Measurements from ENCODE around the gene EGFL7.
"Not testable (repeated sequence)": the region's sequence is repeated elsewhere in the genome, so short reads cannot be mapped to it uniquely, and the experiment has no call there.

Gene EGFL7

DNA sequence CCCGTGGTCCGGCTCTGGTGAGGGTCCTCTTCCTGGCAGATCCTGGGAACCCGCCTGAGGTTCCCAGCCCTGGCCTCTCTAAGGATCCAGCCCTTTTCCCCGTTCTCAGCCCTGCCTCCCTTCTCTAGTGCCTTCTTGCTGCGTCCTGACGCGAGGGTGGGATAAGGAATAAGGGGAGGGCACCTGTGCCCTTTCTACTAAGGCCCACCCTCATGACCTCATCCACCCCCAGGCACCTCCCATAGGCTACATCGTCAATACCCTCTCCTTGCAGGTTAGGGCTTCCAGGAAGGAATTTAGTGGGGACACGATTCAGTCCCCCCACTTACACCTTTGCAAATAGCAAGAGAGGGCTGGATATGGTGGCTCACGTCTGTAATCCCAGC is 38.9 kb downstream of the EGFL7 start:
- no peak for DNase-seq

DNA sequence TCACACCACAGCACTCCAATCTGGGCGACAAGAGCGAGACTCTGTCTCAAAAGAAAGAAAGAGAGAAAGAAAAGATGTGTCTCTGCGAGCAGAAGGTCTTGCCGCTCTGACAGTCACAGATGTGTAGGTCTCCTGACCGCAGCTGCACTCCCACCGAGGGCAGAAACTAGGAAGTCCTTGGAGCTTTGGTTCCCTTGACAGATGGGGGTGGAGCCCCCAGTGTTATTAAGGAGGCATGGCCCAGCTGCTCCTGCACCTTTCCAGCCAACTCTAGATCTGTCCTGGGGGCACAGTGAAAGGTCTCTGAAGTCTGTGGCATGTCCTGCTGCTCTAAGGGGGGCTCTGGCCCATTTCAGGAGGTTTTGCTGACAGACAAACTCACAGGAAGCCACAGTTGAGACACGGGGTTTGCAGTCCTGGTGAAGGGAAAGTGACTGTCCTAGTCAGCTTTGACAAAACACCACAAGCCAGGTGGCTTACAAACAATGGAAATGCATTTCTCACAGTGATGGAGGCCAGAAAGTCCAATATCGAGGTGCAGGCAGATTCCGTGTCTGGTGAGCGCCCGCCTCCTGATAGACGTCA is 40.7 kb downstream of the EGFL7 start:
- no peak for DNase-seq

DNA sequence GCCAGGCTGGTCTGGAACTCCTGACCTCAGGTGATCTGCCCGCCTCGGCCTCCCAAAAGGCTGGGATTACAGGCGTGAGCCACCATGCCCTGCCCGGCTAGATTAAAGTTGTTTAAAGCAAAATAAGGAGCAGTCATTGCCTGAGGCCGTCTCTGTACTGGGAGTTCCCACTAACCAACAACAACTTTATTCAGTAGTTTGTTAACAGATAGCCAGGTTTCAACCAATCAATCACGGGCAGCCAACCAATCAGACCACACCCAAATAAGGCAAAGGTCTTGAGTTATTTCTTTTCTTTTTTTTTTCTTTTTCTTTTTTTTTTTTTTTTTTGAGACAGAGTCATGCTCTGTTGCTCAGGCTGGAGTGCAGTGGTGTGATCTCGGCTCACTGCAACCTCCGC is 42.0 kb downstream of the EGFL7 start:
- DNase-seq = not testable (repeated sequence)

DNA sequence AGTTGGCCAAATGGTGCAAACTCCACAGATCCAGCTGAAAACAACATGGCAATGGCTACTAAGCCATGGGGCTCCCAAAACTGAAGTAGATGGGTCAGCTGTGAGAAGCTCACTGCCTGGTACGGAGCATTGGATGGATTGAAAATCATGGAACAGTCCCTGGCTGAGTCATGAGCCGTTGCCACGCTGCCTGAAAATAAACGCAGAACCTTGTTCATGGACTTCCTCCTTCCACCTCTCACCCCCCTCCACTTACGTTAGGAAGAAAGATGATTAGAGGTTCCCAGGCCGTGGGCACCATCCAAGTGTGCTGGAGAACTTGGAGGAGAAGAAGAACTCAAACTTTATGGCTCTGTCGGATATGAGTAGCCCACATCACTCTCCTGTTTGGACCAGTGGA is 42.8 kb downstream of the EGFL7 start:
- no peak for DNase-seq

DNA sequence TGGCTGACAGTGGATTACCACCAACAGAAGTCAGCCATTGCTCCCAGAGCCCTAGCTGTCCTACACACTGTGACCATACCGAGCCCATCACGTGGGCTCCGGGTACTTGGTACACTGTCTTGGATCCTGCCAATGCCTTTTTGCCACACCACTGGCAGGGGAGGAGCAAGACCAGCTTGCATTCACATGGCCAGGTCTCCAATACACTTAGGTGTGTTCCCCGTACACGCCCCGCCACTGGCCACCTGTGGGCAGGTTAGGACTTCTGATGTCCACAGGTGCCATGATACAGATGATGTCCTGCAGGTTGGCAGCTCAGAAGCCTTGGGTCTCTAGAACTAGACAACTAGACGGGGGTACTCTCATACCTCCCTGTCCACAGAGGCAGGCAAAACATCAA is 44.3 kb downstream of the EGFL7 start:
- DNase-seq = no peak

DNA sequence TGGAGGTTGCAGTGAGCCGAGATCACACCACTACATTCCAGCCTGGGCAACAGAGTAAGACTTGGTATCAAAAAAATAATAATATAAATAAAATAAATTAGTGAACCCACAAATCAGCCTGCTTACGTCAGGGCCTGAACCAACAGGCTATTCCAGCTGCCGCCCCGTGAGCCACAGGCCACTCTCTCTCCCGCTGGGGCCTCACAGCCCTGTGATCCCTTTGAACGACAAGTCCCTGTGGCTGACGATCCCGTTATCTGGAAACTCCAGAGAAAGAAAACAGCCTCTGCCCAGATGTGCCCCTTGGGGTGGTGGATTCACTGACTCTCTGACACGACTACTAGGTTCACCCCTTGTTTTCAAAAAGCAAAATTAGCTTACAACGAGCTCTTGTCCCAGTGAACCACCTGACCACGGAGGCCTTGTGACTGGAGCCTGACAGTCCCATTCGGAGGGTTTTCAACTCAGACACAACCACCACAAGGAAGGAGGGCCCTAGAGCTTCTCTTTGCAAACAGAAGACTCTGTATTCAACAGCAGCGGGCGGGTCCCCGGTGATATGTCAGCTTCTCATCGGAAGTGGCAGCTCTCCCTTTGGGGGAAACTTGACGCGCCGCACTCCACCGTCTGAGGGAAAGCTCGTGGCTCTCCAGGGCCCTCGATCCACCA is 45.3 kb downstream of the EGFL7 start:
- DNase-seq = no peak

DNA sequence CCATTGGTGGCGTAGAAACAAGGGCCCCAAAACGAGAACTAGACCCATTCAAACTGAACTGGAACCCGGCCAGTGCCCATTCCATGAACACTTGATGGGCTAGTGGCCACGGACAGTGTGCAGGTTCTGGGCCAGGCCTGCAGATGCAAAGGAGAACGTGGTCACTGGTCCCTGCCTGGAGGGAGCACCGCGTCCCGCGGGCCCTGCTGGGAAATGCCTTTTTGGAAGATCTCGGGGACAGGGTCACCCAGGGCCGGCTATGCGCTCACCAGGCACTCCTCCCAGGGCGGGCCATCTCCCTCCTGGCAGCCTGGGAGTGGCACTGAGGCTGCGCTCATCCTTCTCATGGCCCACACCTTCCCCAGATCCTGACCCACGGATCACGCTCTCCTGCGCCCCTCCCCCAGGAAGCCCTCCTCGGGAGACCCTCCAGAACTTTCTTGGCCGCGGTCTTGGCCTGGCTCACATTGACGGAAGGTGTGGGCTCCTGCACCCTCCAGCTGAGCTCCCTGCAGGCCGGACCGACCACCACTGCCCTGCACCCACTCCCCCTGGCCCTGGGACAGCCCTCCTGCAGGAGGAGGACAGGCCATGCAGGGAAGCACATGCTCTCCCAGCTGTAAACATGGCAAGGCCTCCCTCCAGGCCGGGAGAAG is 46.9 kb downstream of the EGFL7 start:
- no peak for DNase-seq

DNA sequence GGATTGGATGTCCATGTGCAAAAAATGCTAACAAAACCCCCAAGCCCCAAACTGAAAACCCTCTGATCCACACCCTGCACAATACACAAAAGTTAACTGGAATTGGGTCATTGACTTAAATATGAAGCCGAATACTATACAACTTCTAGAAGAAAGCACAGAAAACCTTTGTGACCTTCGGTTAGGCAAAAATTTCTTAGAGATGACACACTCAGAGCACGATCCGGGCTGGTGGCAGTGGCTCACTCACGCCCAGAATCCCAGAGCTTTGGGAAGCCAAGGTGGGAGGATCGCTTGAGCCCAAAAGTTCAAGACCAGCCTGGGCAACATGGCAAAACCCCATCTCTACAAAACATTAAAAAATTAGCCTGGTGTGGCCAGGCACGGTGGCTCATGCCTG is 47.8 kb downstream of the EGFL7 start:
- no peak for DNase-seq

DNA sequence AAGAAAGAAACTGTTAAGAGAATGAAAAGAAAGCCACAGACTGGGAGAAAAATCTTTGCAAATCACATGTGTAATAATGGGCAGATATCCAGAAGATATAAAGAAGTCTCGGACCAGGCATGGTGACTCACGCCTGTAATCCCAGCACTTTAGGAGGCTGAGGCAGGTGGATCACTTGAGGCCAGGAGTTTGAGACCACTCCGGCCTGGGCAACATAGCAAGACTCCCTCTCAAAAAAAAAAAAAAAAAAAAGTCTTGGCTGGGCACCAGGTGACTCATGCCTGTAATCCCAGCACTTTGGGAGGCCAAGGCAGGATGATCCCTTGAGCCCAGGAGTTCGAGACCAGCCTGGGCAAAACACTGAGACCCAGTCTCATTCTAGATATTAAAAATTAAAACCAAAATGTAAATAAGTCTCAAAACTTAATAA is 48.5 kb downstream of the EGFL7 start:
- not testable (repeated sequence) for DNase-seq

DNA sequence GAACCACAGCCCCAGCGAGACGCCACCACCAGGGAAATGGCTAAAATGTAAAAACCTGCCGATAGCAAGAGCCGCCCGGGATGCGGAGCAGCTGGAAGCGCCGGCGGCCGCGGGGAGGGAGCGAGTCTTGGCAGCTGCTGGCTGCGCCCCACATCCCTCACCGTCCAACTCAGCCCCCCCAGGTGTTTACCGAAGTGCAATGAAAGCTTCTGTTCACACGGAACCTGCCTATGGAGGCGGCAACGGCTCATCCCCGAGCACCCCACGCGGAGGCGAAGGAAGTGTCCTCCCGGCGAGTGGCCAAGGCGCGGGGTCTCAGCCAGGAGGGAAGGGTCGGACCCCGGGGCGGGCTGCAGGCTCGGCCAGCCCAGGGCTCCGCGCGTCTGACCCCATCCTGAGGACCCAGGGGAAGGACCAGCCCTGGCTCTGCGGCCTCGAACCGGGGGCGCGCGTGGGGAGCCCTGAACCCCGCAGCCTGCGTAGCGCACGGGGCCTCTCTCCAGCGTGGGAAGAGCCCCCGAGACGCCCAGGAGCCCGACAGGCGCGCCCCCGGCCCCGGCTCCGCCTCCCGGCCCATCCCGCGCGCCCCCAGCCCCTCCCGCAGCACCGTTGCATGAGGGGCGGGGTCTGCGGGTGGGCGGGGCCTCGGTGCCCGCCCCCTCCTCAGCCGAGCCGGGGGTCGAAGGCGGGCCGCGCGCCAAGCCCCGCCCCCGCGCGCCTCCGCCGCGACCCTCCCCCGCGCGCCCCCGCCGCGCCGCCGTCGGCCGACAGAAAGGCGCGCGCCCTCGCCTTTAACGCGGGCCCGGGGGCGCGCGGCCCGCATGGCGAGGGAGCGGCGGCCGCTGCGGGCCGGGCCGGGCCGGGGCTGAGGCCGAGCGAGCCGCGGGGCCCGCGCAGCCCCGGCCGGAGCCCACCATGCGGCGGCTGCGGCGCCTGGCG is 49.3 kb downstream of the EGFL7 start, which contains the start of gene DIPK1B:
Gene DIPK1B (plus strand): TSS at position 822 of the 939 bp plus-strand sequence. CDS start 94 bp downstream, at position 916.
- DNase-seq = peak; percentile 73 to 86

DNA sequence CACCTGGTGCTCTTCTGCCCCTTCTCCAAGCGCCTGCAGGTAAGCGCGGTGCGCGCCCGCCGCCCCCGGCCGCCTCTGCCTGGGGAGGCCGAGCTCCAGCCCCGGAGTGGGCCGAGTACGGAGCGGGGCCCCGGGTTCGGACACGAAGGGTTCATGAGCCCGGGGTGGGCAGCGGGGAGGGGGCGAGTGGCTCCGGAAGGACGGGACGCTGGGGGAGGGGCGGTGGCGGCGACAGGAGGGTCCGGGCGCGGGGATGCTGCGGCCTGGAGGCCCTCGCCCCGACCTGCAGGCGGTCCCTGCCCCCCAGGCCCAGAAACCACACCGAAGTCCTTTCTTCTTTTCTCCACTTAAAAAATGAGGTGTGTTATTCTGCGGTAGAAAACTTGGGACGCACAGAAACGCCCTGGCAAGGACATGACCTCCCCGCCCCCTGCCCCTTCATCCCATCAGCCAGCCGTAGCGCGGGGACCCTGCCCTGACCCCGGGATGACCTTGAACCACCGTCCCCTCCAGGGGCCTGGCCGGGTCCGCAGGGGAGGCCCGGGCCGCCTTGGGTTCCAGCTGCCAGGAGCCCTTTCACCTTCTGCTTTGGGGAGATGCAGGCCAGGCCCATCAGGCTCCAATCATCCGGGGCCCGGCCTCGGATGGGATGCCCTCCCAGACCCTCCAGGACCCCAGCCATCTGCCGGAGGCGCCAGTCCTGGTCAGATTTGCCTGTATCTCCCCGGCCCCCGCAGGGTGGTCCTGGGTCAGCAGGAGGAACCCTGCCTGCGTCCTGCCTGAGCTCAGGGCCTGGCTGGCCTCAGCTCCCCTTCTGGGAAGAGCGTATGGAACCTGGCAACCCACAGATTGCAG is 50.2 kb downstream of the EGFL7 start:
- no peak for DNase-seq

DNA sequence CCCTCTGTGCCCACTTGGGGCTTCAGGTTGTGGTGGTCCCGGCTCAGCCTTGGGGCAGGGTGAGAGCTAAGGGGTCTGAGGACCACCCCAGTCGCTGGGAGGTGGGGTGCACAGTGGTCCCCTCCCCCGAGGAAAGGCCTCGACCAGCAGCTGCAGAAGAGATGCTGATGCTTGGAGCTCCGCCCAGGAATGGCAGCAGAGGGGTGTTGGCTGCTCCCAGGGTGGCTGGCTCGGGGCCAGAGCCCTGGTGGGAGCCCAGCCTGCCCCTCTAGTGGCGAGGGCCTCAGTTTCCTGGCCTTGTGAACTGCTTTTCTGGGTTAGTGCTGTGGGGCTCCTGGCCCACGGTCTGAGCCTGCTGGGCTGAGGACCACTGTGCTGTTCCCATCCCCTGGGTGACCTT is 50.8 kb downstream of the EGFL7 start:
- DNase-seq = peak; percentile 12 to 63

DNA sequence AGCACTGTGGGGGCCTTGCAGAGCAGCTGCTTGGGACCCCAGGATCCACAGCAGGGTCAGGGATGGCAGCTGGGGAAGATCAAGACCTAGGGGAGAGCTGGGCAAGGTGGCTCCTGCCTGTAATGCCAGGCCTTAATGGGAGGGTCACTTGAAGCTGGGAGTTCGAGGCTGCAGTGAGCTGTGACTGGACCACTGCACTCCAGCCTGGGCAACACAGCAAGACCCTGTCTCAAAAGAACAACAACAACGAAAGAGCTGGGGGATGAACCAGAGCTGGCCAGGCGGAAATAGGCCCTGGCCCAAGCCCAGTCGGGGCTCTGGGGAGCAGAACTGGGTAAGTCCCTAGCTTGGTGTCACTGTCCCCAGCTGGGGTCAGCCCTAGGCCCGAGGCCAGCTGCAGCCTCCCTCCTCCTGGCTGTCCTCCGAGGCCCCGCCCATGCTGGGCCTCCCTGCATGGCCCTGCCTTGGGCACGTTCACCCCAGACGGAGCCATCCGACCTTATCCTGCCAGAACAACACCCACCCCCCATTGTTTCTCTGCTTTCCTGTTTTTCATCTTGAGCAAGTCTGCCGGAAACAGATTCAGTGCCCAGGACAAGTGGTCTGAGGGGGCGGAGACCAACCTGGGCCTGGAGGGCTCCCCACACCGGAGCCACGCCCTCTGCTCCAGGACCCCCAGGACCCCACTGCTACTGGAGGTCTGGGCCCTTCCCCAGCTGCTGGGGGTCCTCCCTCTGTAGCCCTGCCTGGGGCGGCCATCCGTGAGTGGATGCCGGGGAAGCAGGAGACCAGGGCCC is 51.6 kb downstream of the EGFL7 start:
- no peak for DNase-seq

DNA sequence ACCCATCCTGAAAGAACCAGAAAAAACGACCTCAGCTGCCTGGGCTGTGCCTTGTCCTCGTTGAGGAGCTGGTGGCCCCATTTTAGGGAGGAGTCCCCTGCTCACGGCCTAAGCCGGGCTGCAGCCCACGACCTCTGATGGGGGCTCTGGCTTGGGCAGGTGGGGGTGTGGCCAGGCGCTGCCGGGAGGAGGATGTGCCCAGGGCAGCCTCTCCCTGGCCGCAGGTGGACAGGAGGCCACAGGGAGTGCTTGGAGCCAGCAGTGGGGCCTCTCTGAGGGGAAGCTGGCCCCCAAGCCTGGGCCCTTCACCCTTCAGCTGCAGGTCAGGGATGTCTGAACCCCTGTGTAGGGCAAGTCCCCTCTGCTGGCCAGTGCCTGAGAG is 52.2 kb downstream of the EGFL7 start:
- no peak for DNase-seq

DNA sequence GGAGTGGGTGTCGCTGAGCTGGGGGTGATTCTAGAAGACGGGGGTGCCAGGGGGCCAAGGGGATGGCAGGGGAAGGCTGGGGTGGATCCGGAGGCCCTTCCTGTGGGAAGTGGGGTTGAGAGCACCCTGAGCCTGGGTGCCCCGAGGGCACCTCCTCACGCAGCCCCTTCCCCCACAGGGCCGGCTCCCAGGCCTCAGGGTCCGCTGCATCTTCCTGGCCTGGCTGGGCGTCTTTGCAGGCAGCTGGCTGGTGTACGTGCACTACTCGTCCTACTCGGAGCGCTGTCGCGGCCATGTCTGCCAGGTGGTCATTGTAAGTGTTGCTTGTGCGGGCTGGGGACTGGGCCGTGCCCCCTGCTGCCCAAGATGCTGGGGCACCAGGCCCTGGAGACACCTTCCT is 54.7 kb downstream of the EGFL7 start:
- DNase-seq = no peak

DNA sequence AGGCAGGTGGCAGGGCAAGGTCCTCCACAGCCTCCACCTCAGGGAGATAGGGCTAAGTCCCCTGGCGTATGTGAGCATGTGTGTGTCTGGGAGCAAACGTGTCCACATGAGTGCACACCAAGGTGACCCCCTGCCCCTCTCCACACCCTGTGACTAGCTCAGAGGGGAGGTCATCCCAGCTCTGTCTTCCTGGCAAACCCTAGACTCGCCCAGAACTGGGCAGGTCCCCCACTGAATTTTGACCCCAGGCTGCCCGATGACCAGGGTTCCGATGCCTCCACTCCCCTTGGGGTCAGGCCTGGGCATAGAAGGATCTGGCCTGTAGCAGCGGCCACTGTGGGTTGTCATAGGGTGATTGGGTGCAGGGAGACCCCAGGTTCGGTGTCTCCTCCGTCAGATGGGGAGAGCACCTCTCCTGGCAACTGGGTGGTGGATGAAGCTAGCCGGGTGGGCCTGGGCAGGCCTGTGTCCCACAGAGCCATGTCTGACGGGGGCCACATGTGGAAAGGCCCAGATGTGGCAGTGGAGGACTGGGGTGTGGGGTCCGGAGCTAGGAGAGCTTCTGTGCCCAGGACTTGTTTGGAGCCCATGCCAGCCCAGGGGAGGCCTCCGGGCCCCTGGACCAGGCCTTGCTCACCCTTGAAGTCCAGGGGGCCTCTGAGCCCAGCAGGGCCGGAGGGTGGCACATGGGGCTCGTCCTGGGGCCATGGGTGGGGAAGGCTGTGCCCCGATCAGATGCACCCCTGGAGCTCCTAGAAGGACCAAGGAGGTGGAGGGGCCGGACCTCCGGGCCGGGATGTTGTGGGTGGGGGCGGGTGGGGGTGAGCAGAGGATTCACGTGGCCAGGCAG is 55.9 kb downstream of the EGFL7 start:
- no peak for DNase-seq

DNA sequence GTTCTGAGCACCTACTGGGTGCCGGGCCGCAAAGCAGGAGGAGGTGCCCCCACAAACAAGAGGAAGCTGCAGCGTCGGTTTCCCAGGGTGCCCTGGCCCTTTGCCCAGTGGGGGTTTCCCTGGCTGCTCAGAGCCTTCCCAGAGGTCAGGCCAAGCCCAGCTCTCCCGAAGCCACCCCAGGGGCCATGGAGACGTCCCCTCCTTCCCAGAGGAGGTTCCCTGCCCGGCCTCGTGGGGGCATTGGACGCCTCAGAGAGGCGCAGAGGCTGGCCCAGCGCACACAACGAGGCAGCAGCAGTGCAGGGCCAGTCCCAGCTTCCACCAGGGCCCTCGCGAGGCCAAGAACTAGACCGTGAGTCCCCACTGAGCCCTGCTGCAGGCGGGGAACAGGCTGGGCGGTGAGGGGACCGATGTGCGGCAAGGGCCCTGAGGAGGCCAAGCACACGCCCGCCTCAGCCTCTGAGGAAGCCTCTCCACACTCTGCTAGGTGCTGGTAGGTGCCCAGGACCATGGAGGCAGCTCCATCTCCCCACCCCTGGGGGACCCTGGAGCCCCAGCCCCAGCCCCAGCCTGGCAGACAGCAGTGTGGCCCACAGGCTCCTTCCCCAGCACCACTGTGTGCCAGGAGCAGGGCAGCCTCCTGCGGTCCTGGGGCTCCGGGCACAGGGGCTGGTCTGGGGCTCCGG is 56.6 kb downstream of the EGFL7 start:
- DNase-seq = no peak

DNA sequence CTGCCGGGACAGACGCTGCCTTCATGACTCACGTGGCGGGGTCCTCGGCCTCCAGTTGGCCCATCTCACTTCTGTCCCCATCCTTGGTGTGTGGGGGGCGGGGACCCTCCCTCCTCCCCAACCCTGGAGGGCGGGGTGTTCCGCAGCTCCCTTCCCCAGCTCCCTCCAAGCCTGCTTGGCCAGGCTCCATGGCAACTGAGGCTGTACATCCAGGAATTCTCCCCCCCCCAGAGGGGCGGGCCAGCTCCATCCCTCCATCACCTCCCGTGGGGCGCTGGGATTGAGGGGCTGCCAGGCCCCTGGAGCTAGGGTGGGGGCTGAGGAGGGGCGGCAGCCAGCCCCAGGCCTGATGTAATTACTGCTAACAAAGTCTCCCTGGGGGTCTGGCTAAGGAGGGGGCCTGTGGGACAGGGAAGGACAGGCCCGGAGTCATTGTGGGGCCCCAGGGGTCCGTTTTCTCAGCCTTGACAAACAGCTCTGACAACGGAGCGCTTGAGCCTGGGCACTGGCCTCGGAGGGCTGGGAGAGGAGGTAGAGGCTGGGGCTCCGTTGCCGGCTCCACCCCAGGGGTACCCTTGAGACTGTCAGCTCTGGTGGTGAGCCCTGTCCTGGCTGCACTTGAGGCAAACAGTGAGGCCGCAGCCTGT is 57.7 kb downstream of the EGFL7 start:
- DNase-seq = peak; percentile 46 to 56

DNA sequence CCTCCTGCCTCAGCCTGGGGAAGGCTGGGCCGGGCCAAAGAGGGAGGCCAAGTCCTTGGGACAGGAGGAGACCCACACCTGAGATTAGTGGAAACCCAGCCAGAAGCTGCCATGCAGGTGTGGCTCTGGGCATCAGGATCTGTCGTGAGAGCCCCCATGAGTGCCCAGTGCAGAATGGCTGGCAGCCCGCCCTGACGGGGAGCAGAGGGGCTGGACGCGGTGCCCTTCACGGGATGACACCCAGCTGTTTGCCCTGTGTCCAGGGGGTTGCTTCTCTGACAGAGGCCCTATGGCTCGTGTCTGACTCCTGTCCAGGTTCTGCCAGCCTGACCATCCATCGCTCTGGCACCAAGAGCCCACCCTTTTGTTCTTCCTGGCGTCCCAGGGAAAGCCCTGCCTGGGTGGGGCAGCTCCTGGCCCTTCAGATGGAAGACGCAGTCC is 58.2 kb downstream of the EGFL7 start:
- no peak for DNase-seq
